D721Med (cell line): ENCODE results near the gene LRRC74A.
"Not testable (repeated sequence)": the region's sequence is repeated elsewhere in the genome, so short reads cannot be mapped to it uniquely, and the experiment has no call there.

Source experiments
- DNase-seq: peaks from one replicate; pipeline ENCODE4 v3.0.0; 2011; ENCODE audit warnings: low spot score; ENCODE audit not compliant: insufficient read length
- FAIRE-seq: peaks from 2 replicates; lab custom pipeline; 2011; peaks lifted over from hg19 to GRCh38; lab: Jason Lieb, UNC
- CTCF ChIP-seq: IDR thresholded peaks from 2 replicates; pipeline ENCODE4 v1.5.1; 2012; ENCODE audit warnings: mild to moderate bottlenecking, control low read depth; ENCODE audit not compliant: insufficient read depth; ENCODE audit errors: missing control alignments

LRRC74A gene

GRCh38 chr14:76883447-76883846 is 57.2 kb downstream of the LRRC74A start:
- no peak for TF ChIP-seq CTCF
- FAIRE-seq: no peak
- DNase-seq: no peak

GRCh38 chr14:76884394-76884793 is 58.2 kb downstream of the LRRC74A start:
- no peak for FAIRE-seq
- no peak for TF ChIP-seq CTCF
- no peak for DNase-seq

GRCh38 chr14:76884853-76885276 is 58.7 kb downstream of the LRRC74A start:
- TF ChIP-seq CTCF: no peak
- DNase-seq (no peak), FAIRE-seq (no peak)

GRCh38 chr14:76887191-76887590 is 61.0 kb downstream of the LRRC74A start:
- FAIRE-seq (no peak), DNase-seq (no peak)
- TF ChIP-seq CTCF: no peak

- no peak for FAIRE-seq
- TF ChIP-seq CTCF: no peak
- no peak for DNase-seq
These were observed 65.2 kb downstream of the LRRC74A start for GRCh38 chr14:76891391-76891790.

GRCh38 chr14:76894308-76894707 is 68.1 kb downstream of the LRRC74A start:
- DNase-seq (no peak), FAIRE-seq (no peak)

GRCh38 chr14:76898006-76898405 is 71.8 kb downstream of the LRRC74A start:
- DNase-seq, FAIRE-seq: not testable (repeated sequence)

More at GRCh38 chr14:76894308-76894707, 68.1 kb downstream of the LRRC74A start:
- no peak for TF ChIP-seq CTCF

GRCh38 chr14:76900682-76901081 is 74.5 kb downstream of the LRRC74A start:
- no peak for TF ChIP-seq CTCF
- no peak for FAIRE-seq
- DNase-seq: no peak
